ENCODE measurements around the gene SCLY. TPM values are rescaled to one million over a fixed set of nuclear protein-coding genes. Genes with fewer than 3 reads are reported as not detected.

Gene SCLY
- 16.8 to 23.4 TPM (median 21.1 TPM) in 5 replicates for total RNA-seq (2022; extraction: Qiagen RNA extraction; ENCODE audit: low read depth)

GRCh38 chr2:238060542-238061314, at the start of gene SCLY:
TSS of gene SCLY (plus strand) at chr2:238061001. CDS start at chr2:238061055, 54 bp downstream.

DNA sequence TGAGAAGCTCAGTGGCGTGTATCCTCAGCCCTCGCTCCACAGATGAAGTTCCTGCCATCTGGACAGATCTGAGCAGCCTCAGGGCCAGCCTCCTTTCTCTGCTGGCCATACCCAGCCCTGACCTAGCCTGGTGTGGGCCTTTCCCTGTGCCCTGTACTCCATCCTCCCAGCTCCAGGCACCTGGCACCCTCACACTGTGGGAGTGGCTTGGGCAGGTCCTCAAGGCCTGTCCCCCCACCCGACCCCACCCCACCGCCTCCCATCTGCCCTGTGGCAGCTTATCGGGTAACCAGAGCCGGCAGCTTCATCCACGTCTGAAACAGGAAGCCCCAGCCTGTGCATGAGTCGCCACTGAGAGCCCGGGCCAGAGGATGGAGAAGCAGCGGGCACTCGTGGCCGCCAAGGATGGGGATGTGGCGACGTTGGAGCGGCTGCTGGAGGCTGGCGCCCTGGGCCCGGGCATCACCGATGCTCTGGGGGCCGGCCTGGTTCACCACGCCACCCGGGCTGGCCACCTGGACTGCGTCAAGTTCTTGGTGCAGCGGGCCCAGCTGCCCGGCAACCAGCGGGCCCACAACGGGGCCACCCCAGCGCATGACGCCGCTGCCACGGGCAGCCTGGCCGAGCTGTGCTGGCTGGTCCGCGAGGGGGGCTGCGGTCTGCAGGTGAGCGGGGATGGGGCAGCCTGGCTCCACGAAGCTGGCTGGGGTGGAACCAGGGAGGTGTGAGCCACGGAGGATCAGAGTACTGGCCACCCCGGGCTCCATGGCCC, 39.4 kb downstream of the SCLY start, which contains the start of gene ESPNL:
TSS of gene ESPNL (plus strand) at position 292 of the 772 bp plus-strand sequence. CDS start at position 372, 80 bp downstream.

DNA sequence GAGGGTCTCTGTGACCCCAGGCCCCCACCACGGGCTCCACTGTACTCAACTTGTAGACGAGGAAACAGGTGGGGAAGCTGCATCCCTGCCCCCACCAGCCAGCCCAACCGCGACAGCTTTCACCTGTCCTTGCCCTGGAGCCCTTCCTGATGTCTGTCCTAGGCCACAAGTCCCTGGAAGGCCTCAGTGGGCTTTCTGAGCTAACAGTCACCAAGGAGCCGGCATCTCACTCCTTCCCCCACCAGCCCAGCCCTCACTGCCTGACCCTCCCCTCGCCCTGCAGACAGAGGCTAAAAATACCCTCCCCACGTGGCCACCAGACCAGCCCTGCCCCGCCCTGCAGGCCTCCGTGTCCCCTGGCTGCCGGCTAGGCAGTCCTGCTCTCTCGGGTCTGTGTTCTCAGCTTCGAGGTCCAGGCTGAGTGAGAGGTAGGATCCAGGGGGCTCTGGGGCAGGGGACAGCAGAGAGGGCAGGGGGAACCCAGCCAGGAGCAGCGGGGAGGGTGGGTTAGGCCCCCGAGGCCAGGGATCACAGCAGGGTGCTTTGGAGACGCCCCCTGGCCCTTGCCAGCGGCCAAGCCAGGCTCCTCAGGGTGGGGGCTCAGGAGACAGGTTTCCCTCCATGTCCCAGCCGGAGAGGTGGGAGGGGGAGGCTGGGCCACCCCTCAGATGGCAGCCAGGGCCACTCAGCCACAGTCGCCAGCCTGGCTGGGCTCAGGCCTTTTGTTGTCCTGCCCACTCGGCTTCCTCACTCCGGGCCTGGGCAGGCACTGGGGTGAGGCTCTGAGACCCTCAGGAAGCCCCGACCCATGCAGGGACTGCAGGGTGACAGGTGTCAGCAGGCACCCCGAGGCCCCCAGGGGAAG, 77.8 kb downstream of the SCLY start, which contains the start of gene KLHL30:
TSS of gene KLHL30 (plus strand) at position 338 of the 865 bp plus-strand sequence. CDS start 2,087 bp downstream, outside the sequence.

Other genes with a start within 250 kb of the SCLY start
- gene RAMP1, start 201.4 kb upstream of the SCLY start, total RNA-seq (2022; extraction: Qiagen RNA extraction; ENCODE audit: low read depth), result not detected in 5 replicates
- 45.4 to 56.4 TPM (median 48.0 TPM) in 5 replicates for gene UBE2F, start 94.0 kb upstream of the SCLY start, total RNA-seq (2022; extraction: Qiagen RNA extraction; ENCODE audit: low read depth)
- 0.07 to 0.35 TPM (median 0.28 TPM) in 5 replicates for gene ESPNL, start 39.3 kb downstream of the SCLY start, total RNA-seq (2022; extraction: Qiagen RNA extraction; ENCODE audit: low read depth)
- 0.10 to 0.22 TPM (median 0.14 TPM) in 5 replicates for gene KLHL30, start 77.7 kb downstream of the SCLY start, total RNA-seq (2022; extraction: Qiagen RNA extraction; ENCODE audit: low read depth)
- gene ERFE, start 98.0 kb downstream of the SCLY start, total RNA-seq (2022; extraction: Qiagen RNA extraction; ENCODE audit: low read depth), result 6.1 to 10.0 TPM (median 8.4 TPM) in 5 replicates
- gene ILKAP, start 142.7 kb downstream of the SCLY start, total RNA-seq (2022; extraction: Qiagen RNA extraction; ENCODE audit: low read depth), result 35.5 to 45.5 TPM (median 40.9 TPM) in 5 replicates
- gene HES6, start 179.0 kb downstream of the SCLY start, total RNA-seq (2022; extraction: Qiagen RNA extraction; ENCODE audit: low read depth), result 8.2 to 16.4 TPM (median 13.9 TPM) in 5 replicates
- gene PER2, start 227.6 kb downstream of the SCLY start, total RNA-seq (2022; extraction: Qiagen RNA extraction; ENCODE audit: low read depth), result 2.9 to 4.6 TPM (median 3.6 TPM) in 5 replicates

All from A549 treated with RU486 at 1 μM for 4 hours (cell line).